ENCODE data around the gene ELAVL4.

Gene ELAVL4

DNA sequence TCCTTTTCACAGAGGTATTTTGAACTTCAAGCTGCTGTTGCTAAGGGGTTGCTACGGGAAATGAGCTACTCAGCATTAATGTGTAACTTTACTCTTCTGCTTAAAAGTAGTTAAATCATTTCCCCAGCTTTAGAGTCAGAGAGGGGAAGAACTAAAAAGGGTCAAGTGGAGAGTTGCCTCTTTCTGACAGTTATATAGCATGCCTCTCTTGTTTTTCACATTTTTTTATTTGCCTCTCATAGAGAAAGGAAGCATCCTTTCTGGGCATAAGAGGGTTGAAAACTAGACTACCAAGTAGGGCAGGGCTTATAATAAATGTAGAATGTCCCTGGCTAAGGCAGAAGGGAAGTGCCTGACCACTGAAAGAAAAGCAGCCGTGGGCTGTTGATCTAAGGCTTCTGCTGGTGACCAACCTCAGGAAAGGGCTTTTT lies 10.1 kb upstream of the ELAVL4 start:
- WGBS, 2 experiments (ENCODE audit: insufficient coverage in 2 of 2): 33 to 43% methylated on average over 1 of the region's 2 CpGs
- Histone ChIP-seq H3K27ac (ENCODE audit: low read depth, low read length, severe bottlenecking) (no peak overlapping the region), H3K4me3 (ENCODE audit: extremely low read depth, insufficient read depth, low read length, poor library complexity, severe bottlenecking) (no peak overlapping the region), H3K36me3 (ENCODE audit: control insufficient read depth, insufficient read depth, low read length) (no peaks in the 10 kb centered on the region), H3K4me1 (ENCODE audit: control insufficient read depth, insufficient read depth, low read length, poor library complexity, severe bottlenecking) (no peaks in the 10 kb centered on the region), H3K9me3 (ENCODE audit: control insufficient read depth, low read length) (no peaks in the 10 kb centered on the region)

DNA sequence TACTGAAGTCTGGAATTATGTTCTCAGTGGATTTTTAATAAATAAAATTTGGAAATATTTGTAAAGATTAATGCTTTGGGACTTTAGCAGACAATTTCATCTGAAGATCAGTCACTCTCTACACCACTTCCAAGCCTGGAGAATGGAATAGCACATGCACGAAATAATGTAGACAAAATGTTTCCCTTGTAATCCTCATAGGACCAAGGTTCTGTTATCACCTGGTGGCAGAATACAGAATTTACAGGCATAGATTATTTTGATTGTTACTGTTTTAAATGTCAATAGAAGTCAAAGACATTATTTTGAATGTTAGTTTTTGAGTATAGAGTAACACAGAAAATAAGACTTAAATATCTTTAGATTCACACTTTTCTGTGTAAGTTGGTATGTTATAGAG lies 9.1 kb upstream of the ELAVL4 start:
- Histone ChIP-seq H3K4me3 (ENCODE audit: extremely low read depth, insufficient read depth, low read length, poor library complexity, severe bottlenecking) (no peak overlapping the region), H3K4me1 (ENCODE audit: control insufficient read depth, insufficient read depth, low read length, poor library complexity, severe bottlenecking) (no peaks in the 10 kb centered on the region)
- WGBS, 2 experiments (ENCODE audit: insufficient coverage in 2 of 2): no CpG with 5 or more reads among the region's 1 CpG

DNA sequence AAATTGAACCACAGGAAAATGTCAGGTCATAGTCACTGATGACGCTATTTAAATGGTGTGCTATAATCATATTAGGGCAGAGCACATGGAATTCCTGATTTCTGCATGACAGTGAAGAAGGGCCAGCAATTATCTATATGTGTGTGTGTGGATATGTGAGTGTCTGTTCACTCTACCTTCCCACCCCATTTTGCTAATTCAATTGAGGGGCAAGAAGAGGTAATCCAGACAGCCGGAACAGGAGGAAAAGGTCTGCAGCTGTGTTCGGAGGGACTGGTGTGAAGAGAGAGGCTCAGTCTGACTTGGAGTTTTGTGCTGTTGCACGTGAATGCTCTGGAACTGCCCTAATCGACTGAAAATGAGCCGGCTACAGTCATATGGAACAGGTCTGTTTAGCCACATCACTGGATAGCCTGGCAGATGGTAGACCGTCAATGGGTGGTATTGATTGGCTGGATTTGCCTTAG lies 5.1 kb upstream of the ELAVL4 start:
- H3K4me1 ChIP-seq (ENCODE audit: control insufficient read depth, insufficient read depth, low read length, poor library complexity, severe bottlenecking): no peaks in the 10 kb centered on the region
- H3K4me3 ChIP-seq (ENCODE audit: extremely low read depth, insufficient read depth, low read length, poor library complexity, severe bottlenecking): no peak overlapping the region
- WGBS, 2 experiments (ENCODE audit: insufficient coverage in 2 of 2): 65 to 70% methylated on average over 5 to 6 of the region's 7 CpGs
- no peaks in the 10 kb centered on the region for H3K9me3 ChIP-seq (ENCODE audit: control insufficient read depth, low read length)
- H3K36me3 ChIP-seq (ENCODE audit: control insufficient read depth, insufficient read depth, low read length): no peaks in the 10 kb centered on the region
- H3K27ac ChIP-seq (ENCODE audit: low read depth, low read length, severe bottlenecking): no peak overlapping the region

More for the DNA sequence above, 9.1 kb upstream of the ELAVL4 start:
- no peaks in the 10 kb centered on the region for H3K9me3 ChIP-seq (ENCODE audit: control insufficient read depth, low read length)
- H3K36me3 ChIP-seq (ENCODE audit: control insufficient read depth, insufficient read depth, low read length): no peaks in the 10 kb centered on the region
- H3K27ac ChIP-seq (ENCODE audit: low read depth, low read length, severe bottlenecking): no peak overlapping the region

DNA sequence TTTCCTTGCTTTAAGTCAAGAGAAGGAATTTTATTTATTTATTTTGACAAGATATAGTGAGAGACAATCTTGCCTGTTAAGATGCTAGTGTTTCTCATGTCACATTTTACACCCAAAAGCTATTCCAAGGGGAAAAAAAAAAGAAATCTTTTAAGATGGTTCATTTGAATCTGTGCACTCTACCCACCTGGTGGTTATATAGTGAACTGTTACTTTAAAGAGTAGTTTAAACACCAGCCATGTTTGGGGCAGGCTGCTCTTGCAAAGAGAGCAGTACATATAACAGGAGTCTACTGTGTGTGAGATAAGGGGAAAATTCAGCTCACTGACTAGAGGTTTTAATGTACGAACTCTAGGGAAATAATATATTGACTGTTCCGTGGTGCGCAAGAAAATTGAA lies 3.3 kb upstream of the ELAVL4 start:
- WGBS, 2 experiments (ENCODE audit: insufficient coverage in 2 of 2): 95 to 97% methylated on average over 3 of the region's 3 CpGs
- Histone ChIP-seq H3K4me1 (ENCODE audit: control insufficient read depth, insufficient read depth, low read length, poor library complexity, severe bottlenecking) (no peaks in the 10 kb centered on the region), H3K36me3 (ENCODE audit: control insufficient read depth, insufficient read depth, low read length) (no peaks in the 10 kb centered on the region), H3K4me3 (ENCODE audit: extremely low read depth, insufficient read depth, low read length, poor library complexity, severe bottlenecking) (no peak overlapping the region), H3K27ac (ENCODE audit: low read depth, low read length, severe bottlenecking) (no peak overlapping the region), H3K9me3 (ENCODE audit: control insufficient read depth, low read length) (no peaks in the 10 kb centered on the region)

DNA sequence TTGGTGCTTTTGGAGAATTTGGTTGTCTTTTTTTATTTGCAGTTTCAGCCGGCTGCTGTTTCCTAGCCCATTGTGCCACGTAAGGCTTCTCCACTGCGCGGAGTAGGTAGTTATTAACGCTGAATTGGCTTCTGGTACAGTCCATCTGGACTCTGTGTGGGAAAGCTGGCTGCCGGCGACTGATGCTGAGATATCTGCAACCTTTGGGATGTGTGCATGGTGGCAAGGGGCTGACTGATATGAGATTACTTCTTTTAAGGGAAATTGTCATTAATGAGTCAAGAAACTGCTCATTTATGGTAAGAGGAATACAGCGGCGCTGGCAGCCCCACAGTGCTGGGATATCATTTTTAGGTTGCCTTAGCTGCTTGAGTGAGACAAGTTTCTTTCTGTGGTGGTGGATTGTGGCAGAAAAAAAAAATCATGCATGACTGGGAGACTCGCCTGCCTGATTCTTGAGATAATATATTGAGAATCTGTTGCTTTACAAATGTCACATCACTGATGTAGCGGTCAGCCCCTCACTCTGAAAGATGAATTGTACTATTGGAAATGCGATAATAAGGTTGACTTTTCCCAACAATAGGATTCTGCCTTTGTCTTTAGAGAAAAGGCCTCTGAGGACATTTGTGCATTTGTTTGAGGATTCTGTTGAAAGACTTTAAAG lies 2.5 kb upstream of the ELAVL4 start:
- no peak overlapping the region for H3K4me3 ChIP-seq (ENCODE audit: extremely low read depth, insufficient read depth, low read length, poor library complexity, severe bottlenecking)
- no peaks in the 10 kb centered on the region for H3K4me1 ChIP-seq (ENCODE audit: control insufficient read depth, insufficient read depth, low read length, poor library complexity, severe bottlenecking)
- 73 to 78% methylated on average over 8 to 12 of the region's 12 CpGs for WGBS, 2 experiments (ENCODE audit: insufficient coverage in 2 of 2)
- no peaks in the 10 kb centered on the region for H3K36me3 ChIP-seq (ENCODE audit: control insufficient read depth, insufficient read depth, low read length)
- no peaks in the 10 kb centered on the region for H3K9me3 ChIP-seq (ENCODE audit: control insufficient read depth, low read length)
- H3K27ac ChIP-seq (ENCODE audit: low read depth, low read length, severe bottlenecking): no peak overlapping the region

DNA sequence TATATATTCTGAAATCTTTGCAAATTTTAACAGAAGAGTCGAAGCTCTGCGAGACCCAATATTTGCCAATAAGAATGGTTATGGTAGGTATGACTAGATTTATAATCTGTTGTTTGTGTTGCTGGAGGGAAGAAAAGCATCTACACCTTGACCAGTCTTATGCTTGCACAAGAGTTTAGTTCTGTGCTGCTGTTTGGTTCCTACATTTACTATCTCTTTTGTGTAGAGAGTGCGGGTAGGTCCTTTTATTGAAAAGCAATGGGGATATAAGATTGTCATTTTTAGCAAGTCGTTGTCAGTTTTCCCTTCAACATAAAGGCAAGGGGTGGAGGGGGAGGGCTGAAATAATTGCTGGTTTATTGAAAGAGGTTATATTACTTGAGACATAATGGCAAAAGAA lies 396 bp downstream of the ELAVL4 start:
- WGBS, 2 experiments (ENCODE audit: insufficient coverage in 2 of 2): 86% methylated on average over 2 of the region's 4 CpGs; no CpG with 5 or more reads in 1 of the 2 experiments
- H3K36me3 ChIP-seq (ENCODE audit: control insufficient read depth, insufficient read depth, low read length): no peaks in the 10 kb centered on the region
- H3K9me3 ChIP-seq (ENCODE audit: control insufficient read depth, low read length): no peaks in the 10 kb centered on the region
- H3K4me1 ChIP-seq (ENCODE audit: control insufficient read depth, insufficient read depth, low read length, poor library complexity, severe bottlenecking): no peaks in the 10 kb centered on the region
- no peak overlapping the region for H3K4me3 ChIP-seq (ENCODE audit: extremely low read depth, insufficient read depth, low read length, poor library complexity, severe bottlenecking)
- no peak overlapping the region for H3K27ac ChIP-seq (ENCODE audit: low read depth, low read length, severe bottlenecking)

DNA sequence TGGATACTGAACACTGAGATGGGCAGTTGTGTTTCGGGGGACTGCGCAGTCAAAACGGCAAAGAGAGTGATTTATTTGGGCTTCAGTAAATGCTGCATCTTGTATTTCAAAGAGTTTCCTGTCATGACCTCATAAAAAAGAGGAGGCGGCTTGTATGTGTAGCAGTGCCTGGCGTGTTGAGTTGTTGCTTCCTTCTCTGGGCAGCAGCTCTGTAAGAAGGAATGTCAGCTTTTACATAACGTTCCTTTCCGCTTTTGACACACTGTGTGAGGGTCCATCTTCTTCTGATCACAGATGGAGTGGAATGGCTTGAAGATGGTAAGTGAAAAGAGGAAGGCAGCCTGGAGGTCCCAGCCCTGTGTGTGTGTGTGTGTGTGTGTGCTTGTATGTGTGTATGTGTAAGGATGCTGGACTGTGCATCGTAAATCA lies 941 bp downstream of the ELAVL4 start:
- no peaks in the 10 kb centered on the region for H3K4me1 ChIP-seq (ENCODE audit: control insufficient read depth, insufficient read depth, low read length, poor library complexity, severe bottlenecking)
- H3K9me3 ChIP-seq (ENCODE audit: control insufficient read depth, low read length): no peaks in the 10 kb centered on the region
- H3K4me3 ChIP-seq (ENCODE audit: extremely low read depth, insufficient read depth, low read length, poor library complexity, severe bottlenecking): no peak overlapping the region
- H3K27ac ChIP-seq (ENCODE audit: low read depth, low read length, severe bottlenecking): no peak overlapping the region
- WGBS, 2 experiments (ENCODE audit: insufficient coverage in 2 of 2): 71 to 79% methylated on average over 6 to 7 of the region's 8 CpGs
- no peaks in the 10 kb centered on the region for H3K36me3 ChIP-seq (ENCODE audit: control insufficient read depth, insufficient read depth, low read length)

DNA sequence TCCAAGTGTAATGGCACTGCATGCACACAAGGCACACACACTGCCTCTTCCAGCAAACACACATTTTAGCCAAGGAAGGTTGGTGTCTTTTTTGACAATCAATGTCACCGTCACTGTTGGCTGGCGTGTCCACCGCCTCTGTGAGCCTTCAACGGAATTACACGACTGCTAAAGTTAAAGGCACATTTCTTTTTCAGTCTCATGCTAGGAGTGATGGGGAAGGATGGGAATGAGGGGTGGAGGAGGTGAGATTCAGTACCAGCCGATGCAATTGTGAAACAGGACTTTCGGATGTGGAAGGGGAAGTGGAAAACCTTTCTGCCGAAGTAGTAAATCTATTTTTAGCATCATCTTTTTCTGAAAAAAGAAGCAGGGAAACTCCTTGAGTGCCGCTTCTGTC lies 1.4 kb downstream of the ELAVL4 start:
- H3K36me3 ChIP-seq (ENCODE audit: control insufficient read depth, insufficient read depth, low read length): no peaks in the 10 kb centered on the region
- H3K4me1 ChIP-seq (ENCODE audit: control insufficient read depth, insufficient read depth, low read length, poor library complexity, severe bottlenecking): no peaks in the 10 kb centered on the region
- H3K9me3 ChIP-seq (ENCODE audit: control insufficient read depth, low read length): no peaks in the 10 kb centered on the region
- 92 to 97% methylated on average over 6 to 8 of the region's 9 CpGs for WGBS, 2 experiments (ENCODE audit: insufficient coverage in 2 of 2)
- no peak overlapping the region for H3K4me3 ChIP-seq (ENCODE audit: extremely low read depth, insufficient read depth, low read length, poor library complexity, severe bottlenecking)
- H3K27ac ChIP-seq (ENCODE audit: low read depth, low read length, severe bottlenecking): no peak overlapping the region

DNA sequence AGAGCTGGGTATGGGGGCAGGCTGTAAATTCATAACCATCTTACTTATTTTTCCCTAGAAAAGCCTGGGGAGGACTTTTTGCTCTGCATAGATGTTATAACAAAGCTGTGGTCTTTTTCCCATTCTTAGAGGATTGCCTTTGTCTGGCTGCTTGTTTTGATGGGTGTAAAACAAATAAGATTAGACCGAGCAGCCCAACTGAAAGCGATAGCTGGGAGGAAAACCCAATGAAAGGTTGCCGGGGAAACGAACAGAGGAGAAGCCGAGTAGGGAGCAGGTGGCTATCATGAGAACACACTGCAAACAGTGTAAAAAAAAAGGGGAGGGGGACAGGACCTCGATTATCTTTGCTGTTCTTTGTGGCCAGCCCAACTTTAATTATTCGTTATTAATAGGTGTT lies 1.9 kb downstream of the ELAVL4 start:
- H3K36me3 ChIP-seq (ENCODE audit: control insufficient read depth, insufficient read depth, low read length): no peaks in the 10 kb centered on the region
- no peak overlapping the region for H3K4me3 ChIP-seq (ENCODE audit: extremely low read depth, insufficient read depth, low read length, poor library complexity, severe bottlenecking)
- no peaks in the 10 kb centered on the region for H3K4me1 ChIP-seq (ENCODE audit: control insufficient read depth, insufficient read depth, low read length, poor library complexity, severe bottlenecking)
- H3K9me3 ChIP-seq (ENCODE audit: control insufficient read depth, low read length): no peaks in the 10 kb centered on the region
- no peak overlapping the region for H3K27ac ChIP-seq (ENCODE audit: low read depth, low read length, severe bottlenecking)
- 51 to 53% methylated on average over 5 of the region's 7 CpGs for WGBS, 2 experiments (ENCODE audit: insufficient coverage in 2 of 2)

DNA sequence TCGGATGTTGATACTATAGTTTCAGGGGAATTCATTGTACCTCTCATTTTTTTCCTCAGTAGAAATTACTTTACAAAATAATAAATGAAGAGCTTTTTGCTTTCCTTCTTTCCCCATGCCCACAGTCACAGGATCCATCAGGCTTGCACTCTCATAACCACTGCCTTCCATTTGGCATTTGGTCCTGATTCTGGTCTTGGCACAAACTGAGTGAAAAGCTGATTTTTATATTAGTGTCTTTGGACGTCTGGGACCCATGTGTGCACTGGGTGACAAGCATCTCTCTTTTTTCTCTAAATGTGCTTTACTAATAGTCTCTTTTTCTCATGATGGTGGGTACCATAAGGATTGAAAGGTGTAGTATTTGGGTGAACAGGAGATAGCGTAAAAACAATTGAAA lies 2.8 kb downstream of the ELAVL4 start:
- no peaks in the 10 kb centered on the region for H3K9me3 ChIP-seq (ENCODE audit: control insufficient read depth, low read length)
- H3K36me3 ChIP-seq (ENCODE audit: control insufficient read depth, insufficient read depth, low read length): no peaks in the 10 kb centered on the region
- H3K4me3 ChIP-seq (ENCODE audit: extremely low read depth, insufficient read depth, low read length, poor library complexity, severe bottlenecking): no peak overlapping the region
- no peak overlapping the region for H3K27ac ChIP-seq (ENCODE audit: low read depth, low read length, severe bottlenecking)
- 86% methylated on average over 1 of the region's 3 CpGs; no CpG with 5 or more reads in 1 of the 2 experiments for WGBS, 2 experiments (ENCODE audit: insufficient coverage in 2 of 2)
- no peaks in the 10 kb centered on the region for H3K4me1 ChIP-seq (ENCODE audit: control insufficient read depth, insufficient read depth, low read length, poor library complexity, severe bottlenecking)

DNA sequence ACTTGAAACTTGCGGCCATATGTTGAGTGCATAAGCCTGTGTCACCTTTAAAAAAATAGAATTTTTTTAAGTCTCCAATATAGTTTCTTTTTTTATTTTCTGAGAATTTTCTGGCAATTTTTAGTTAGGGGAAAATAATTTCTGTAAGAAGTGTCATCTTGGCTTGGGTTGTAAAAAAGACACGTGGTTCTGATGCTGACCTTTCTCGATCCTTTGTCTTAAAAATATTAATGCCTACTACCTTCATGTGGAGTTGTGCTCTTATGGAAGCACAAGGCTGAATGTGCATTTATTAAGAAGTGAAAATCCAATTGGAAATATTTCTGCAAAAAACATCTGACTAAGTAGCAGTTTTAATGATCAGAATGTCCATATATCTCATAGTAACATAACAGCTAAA lies 3.5 kb downstream of the ELAVL4 start:
- H3K27ac ChIP-seq (ENCODE audit: low read depth, low read length, severe bottlenecking): no peak overlapping the region
- H3K9me3 ChIP-seq (ENCODE audit: control insufficient read depth, low read length): no peaks in the 10 kb centered on the region
- H3K4me1 ChIP-seq (ENCODE audit: control insufficient read depth, insufficient read depth, low read length, poor library complexity, severe bottlenecking): no peaks in the 10 kb centered on the region
- no CpG with 5 or more reads among the region's 3 CpGs for WGBS, 2 experiments (ENCODE audit: insufficient coverage in 2 of 2)
- no peak overlapping the region for H3K4me3 ChIP-seq (ENCODE audit: extremely low read depth, insufficient read depth, low read length, poor library complexity, severe bottlenecking)
- no peaks in the 10 kb centered on the region for H3K36me3 ChIP-seq (ENCODE audit: control insufficient read depth, insufficient read depth, low read length)
